Trophoblast cell (in vitro differentiated cells and primary cell): Measurements from ENCODE around the gene GRK4.

Experiments used
- DNase-seq, 2 donors: peaks; one replicate each; pipeline ENCODE4 v3.0.0-alpha.2; 2016
- H2AFZ ChIP-seq: 2 replicates; pipeline ENCODE4 v1.6.1; 2013; ENCODE audit warnings: low read length, moderate library complexity, mild to moderate bottlenecking; ENCODE audit not compliant: insufficient read depth, poor library complexity
- H2AK5ac ChIP-seq: 2 replicates; pipeline ENCODE4 v1.6.1; 2013; ENCODE audit warnings: mild to moderate bottlenecking, low read length
- H2BK120ac ChIP-seq: 2 replicates; pipeline ENCODE4 v1.6.1; 2013; ENCODE audit warnings: low read length, mild to moderate bottlenecking, moderate library complexity; ENCODE audit not compliant: insufficient read depth, poor library complexity
- H2BK12ac ChIP-seq: 2 replicates; pipeline ENCODE4 v1.6.1; 2013; ENCODE audit warnings: mild to moderate bottlenecking, low read length, moderate library complexity
- H2BK5ac ChIP-seq: 2 replicates; pipeline ENCODE4 v1.6.1; 2013; ENCODE audit warnings: low read length, low read depth, moderate library complexity, mild to moderate bottlenecking; ENCODE audit not compliant: poor library complexity
- H3K14ac ChIP-seq: 2 replicates; pipeline ENCODE4 v1.6.1; 2013; ENCODE audit warnings: mild to moderate bottlenecking, low read length
- H3K18ac ChIP-seq: 2 replicates; pipeline ENCODE4 v1.6.1; 2013; ENCODE audit warnings: mild to moderate bottlenecking, low read length
- H3K23ac ChIP-seq: 2 replicates; pipeline ENCODE4 v1.6.1; 2013; ENCODE audit warnings: low read length
- H3K27ac ChIP-seq: 2 replicates; pipeline ENCODE4 v1.5.1; 2013; ENCODE audit warnings: low read depth, mild to moderate bottlenecking, inconsistent platforms, low read length, moderate library complexity
- H3K27me3 ChIP-seq: 2 replicates; pipeline ENCODE4 v1.6.1; 2013; ENCODE audit warnings: inconsistent platforms, mild to moderate bottlenecking, low read length, moderate library complexity; ENCODE audit not compliant: insufficient read depth
- H3K36me3 ChIP-seq, 2 experiments: 1 replicate in 1 of 2; 2 replicates in 1 of 2; pipeline ENCODE4 v1.6.1; 2013; ENCODE audit warnings: low read length in 2 of 2, mild to moderate bottlenecking in 2 of 2, moderate library complexity in 1 of 2; ENCODE audit not compliant: insufficient read depth in 2 of 2, control insufficient read depth in 1 of 2
- H3K4ac ChIP-seq: 2 replicates; pipeline ENCODE4 v1.6.1; 2013; ENCODE audit warnings: low read depth, mild to moderate bottlenecking, low read length, moderate library complexity
- H3K4me1 ChIP-seq, 2 experiments: 1 replicate in 1 of 2; 2 replicates in 1 of 2; pipeline ENCODE4 v1.6.1; 2013; ENCODE audit warnings: low read length in 2 of 2, mild to moderate bottlenecking in 2 of 2, moderate library complexity in 1 of 2; ENCODE audit not compliant: insufficient read depth in 2 of 2, control insufficient read depth in 1 of 2
- H3K4me2 ChIP-seq: 2 replicates; pipeline ENCODE4 v1.6.1; 2013; ENCODE audit warnings: inconsistent platforms, mild to moderate bottlenecking, low read length, moderate library complexity
- H3K4me3 ChIP-seq: 2 replicates; pipeline ENCODE4 v1.5.1; 2013; ENCODE audit warnings: mild to moderate bottlenecking, low read depth, low read length, inconsistent platforms
- H3K79me1 ChIP-seq: one replicate; pipeline ENCODE4 v1.6.1; 2013; ENCODE audit warnings: low read length
- H3K79me2 ChIP-seq: 2 replicates; pipeline ENCODE4 v1.6.1; 2013; ENCODE audit warnings: low read length, mild to moderate bottlenecking; ENCODE audit not compliant: control insufficient read depth, insufficient read depth, poor library complexity
- H3K9ac ChIP-seq: 2 replicates; pipeline ENCODE4 v1.6.1; 2013; ENCODE audit warnings: mild to moderate bottlenecking, low read length
- H3K9me3 ChIP-seq: 2 replicates; pipeline ENCODE4 v1.6.1; 2013; ENCODE audit warnings: low read depth, mild to moderate bottlenecking, control low read depth, inconsistent platforms, low read length; ENCODE audit not compliant: insufficient read depth
- H4K12ac ChIP-seq: 2 replicates; pipeline ENCODE4 v1.6.1; 2013; ENCODE audit warnings: low read depth, mild to moderate bottlenecking, low read length, moderate library complexity
- H4K8ac ChIP-seq: 2 replicates; pipeline ENCODE4 v1.6.1; 2013; ENCODE audit warnings: low read depth, mild to moderate bottlenecking, low read length, moderate library complexity
- H4K91ac ChIP-seq: one replicate; pipeline ENCODE4 v1.6.1; 2013; ENCODE audit warnings: low read depth, mild to moderate bottlenecking, low read length, moderate library complexity
- whole genome bisulfite sequencing: extraction: QIAGEN DNeasy Blood & Tissue Kit; methylation state at CpG from one replicate; pipeline ENCODE4 v1.1.7; 2013; ENCODE audit warnings: missing lambda C conversion rate; ENCODE audit not compliant: insufficient read length, insufficient coverage; ENCODE audit errors: extremely low coverage; 5-methylcytosine and 5-hydroxymethylcytosine counted together

The GRK4 gene

GRCh38 chr4:3036131-3036952 lies 73.0 kb downstream of the GRK4 start:
- Histone ChIP-seq H3K9ac (no peak overlapping the region), H3K79me2 (no peaks in the 10 kb centered on the region), H3K18ac (no peak overlapping the region), H2BK5ac (no peak overlapping the region), H3K27me3 (no peaks in the 10 kb centered on the region), H2BK12ac (no peak overlapping the region), H3K4me3 (no peak overlapping the region), H2AFZ (no peak overlapping the region), H3K4me2 (no peak overlapping the region), H4K91ac (no peak overlapping the region), H3K79me1 (no peaks in the 10 kb centered on the region), H3K4ac (no peak overlapping the region), H3K14ac (no peak overlapping the region), H3K4me1 (no peaks in the 10 kb centered on the region), H2BK120ac (no peak overlapping the region), H4K12ac (no peak overlapping the region), H3K9me3 (peaks cover 2% of the 10 kb centered on the region), H3K36me3 (no peaks in the 10 kb centered on the region), H4K8ac (no peak overlapping the region), H3K23ac (no peak overlapping the region), H3K27ac (no peak overlapping the region), H2AK5ac (no peak overlapping the region)
- DNase-seq = peak; percentile 88 to 93
- WGBS = no CpG with 5 or more reads among the region's 21 CpGs

GRCh38 chr4:3037957-3038461 lies 74.6 kb downstream of the GRK4 start:
- Histone ChIP-seq H3K23ac (no peak overlapping the region), H3K9me3 (peaks cover 2% of the 10 kb centered on the region), H2BK120ac (no peak overlapping the region), H3K14ac (no peak overlapping the region), H2BK5ac (no peak overlapping the region), H3K36me3 (no peaks in the 10 kb centered on the region), H4K12ac (no peak overlapping the region), H4K8ac (no peak overlapping the region), H2AK5ac (no peak overlapping the region), H4K91ac (no peak overlapping the region), H3K27me3 (no peaks in the 10 kb centered on the region), H3K79me1 (no peaks in the 10 kb centered on the region), H2BK12ac (no peak overlapping the region), H3K27ac (no peak overlapping the region), H2AFZ (no peak overlapping the region), H3K9ac (no peak overlapping the region), H3K79me2 (no peaks in the 10 kb centered on the region), H3K4ac (no peak overlapping the region), H3K4me3 (no peak overlapping the region), H3K4me2 (no peak overlapping the region), H3K4me1 (peaks cover 5% of the 10 kb centered on the region in 2 experiments), H3K18ac (no peak overlapping the region)
- no peak for DNase-seq
- no CpG with 5 or more reads among the region's 6 CpGs for WGBS

- Histone ChIP-seq H3K23ac (no peak overlapping the region), H3K14ac (no peak overlapping the region), H3K79me2 (no peaks in the 10 kb centered on the region)
Observed at GRCh38 chr4:3039706-3040366, 76.5 kb downstream of the GRK4 start.

GRCh38 chr4:3040452-3041191 lies 77.3 kb downstream of the GRK4 start:
- H3K4me3 ChIP-seq = no peak overlapping the region
- H3K23ac ChIP-seq = no peak overlapping the region
- H3K36me3 ChIP-seq = no peaks in the 10 kb centered on the region
- H3K4ac ChIP-seq = no peak overlapping the region
- peaks cover 7 to 8% of the 10 kb centered on the region in 2 experiments for H3K4me1 ChIP-seq
- H3K4me2 ChIP-seq = no peak overlapping the region
- H2AK5ac ChIP-seq = no peak overlapping the region
- no peak for DNase-seq
- no peak overlapping the region for H2BK5ac ChIP-seq
- WGBS = no CpG with 5 or more reads among the region's 28 CpGs
- H4K91ac ChIP-seq = no peak overlapping the region
- no peak overlapping the region for H3K14ac ChIP-seq
- no peaks in the 10 kb centered on the region for H3K27me3 ChIP-seq
- no peak overlapping the region for H4K12ac ChIP-seq
- H3K9ac ChIP-seq = no peak overlapping the region
- no peak overlapping the region for H3K18ac ChIP-seq
- no peak overlapping the region for H2AFZ ChIP-seq
- no peaks in the 10 kb centered on the region for H3K79me2 ChIP-seq
- H2BK120ac ChIP-seq = no peak overlapping the region
- no peak overlapping the region for H3K27ac ChIP-seq
- peaks cover 3% of the 10 kb centered on the region for H3K9me3 ChIP-seq
- no peak overlapping the region for H4K8ac ChIP-seq
- no peak overlapping the region for H2BK12ac ChIP-seq
- no peaks in the 10 kb centered on the region for H3K79me1 ChIP-seq

More at GRCh38 chr4:3039706-3040366, 76.5 kb downstream of the GRK4 start:
- no CpG with 5 or more reads among the region's 8 CpGs for WGBS
- Histone ChIP-seq H3K4ac (no peak overlapping the region), H2BK5ac (no peak overlapping the region), H3K79me1 (no peaks in the 10 kb centered on the region), H3K4me1 (peaks cover 7 to 8% of the 10 kb centered on the region in 2 experiments), H2BK120ac (no peak overlapping the region), H2AFZ (no peak overlapping the region), H3K4me2 (no peak overlapping the region), H3K9ac (no peak overlapping the region), H3K27me3 (no peaks in the 10 kb centered on the region), H4K91ac (no peak overlapping the region), H4K12ac (no peak overlapping the region), H4K8ac (no peak overlapping the region), H3K36me3 (no peaks in the 10 kb centered on the region), H2AK5ac (no peak overlapping the region), H3K9me3 (peaks cover 2% of the 10 kb centered on the region), H2BK12ac (no peak overlapping the region), H3K27ac (no peak overlapping the region), H3K18ac (no peak overlapping the region), H3K4me3 (no peak overlapping the region)
- DNase-seq = no peak
